PC-3 (cell line): Measurements from ENCODE around the gene ZCCHC14. TPM values are rescaled to one million over a fixed set of nuclear protein-coding genes. Genes with fewer than 3 reads are reported as not detected.

Experiments used
- ATAC-seq: fragments of 200-7000 bp; cut with Tn5 transposase; 2 replicates; pipeline ENCODE4 v1.9.1; 2020; ENCODE audit warnings: mild to moderate bottlenecking, moderate library complexity
- BruUV-seq: library from RNA; stranded (reverse); fragments of 400-500 nt; replicated peaks from 2 replicates; lab custom pipeline; 2021; lab: Mats Ljungman, UMichigan
- CTCF ChIA-PET: fragments of 300-600 bp; sonication (Branson Sonifier 250); formaldehyde crosslinking; loops from one replicate; lab custom pipeline; 2022; ENCODE audit warnings: antibody characterized with exemption; lab: Charles Lee
- POLR2A ChIA-PET: fragments of 300-600 bp; sonication (Branson Sonifier 250); formaldehyde crosslinking; loops from one replicate; lab custom pipeline; 2022; ENCODE audit warnings: antibody characterized with exemption; ENCODE audit not compliant: unreplicated experiment; lab: Charles Lee
- DNase-seq: peaks from one replicate; pipeline ENCODE4 v3.0.0-alpha.2; 2015
- H2AFZ ChIP-seq: fragments of 300-600 bp; sonication (generic); 2 replicates; pipeline ENCODE4 v1.6.0; 2016; ENCODE audit warnings: antibody characterized with exemption, low read length
- H3F3A ChIP-seq: fragments of 300-600 bp; sonication (generic); one replicate; pipeline ENCODE4 v1.6.0; 2017; ENCODE audit warnings: antibody characterized with exemption, low read length, control low read depth, mild to moderate bottlenecking; ENCODE audit not compliant: unreplicated experiment
- H3K27ac ChIP-seq: fragments of 300-600 bp; sonication (generic); 2 replicates; pipeline ENCODE4 v1.5.1; 2016; ENCODE audit warnings: mild to moderate bottlenecking, low read length
- H3K27me3 ChIP-seq: fragments of 300-600 bp; sonication (generic); 2 replicates; pipeline ENCODE4 v1.6.1; 2016; ENCODE audit warnings: low read length, mixed read lengths
- H3K36me3 ChIP-seq: fragments of 300-600 bp; sonication (generic); 2 replicates; pipeline ENCODE4 v1.6.1; 2016; ENCODE audit warnings: low read depth, mixed run types, low read length, mixed read lengths
- H3K4me1 ChIP-seq: fragments of 300-600 bp; sonication (generic); 2 replicates; pipeline ENCODE4 v1.5.1; 2016; ENCODE audit warnings: low read length; ENCODE audit not compliant: insufficient read depth
- H3K4me2 ChIP-seq: fragments of 300-600 bp; sonication (generic); 2 replicates; pipeline ENCODE4 v1.6.0; 2016; ENCODE audit warnings: low read length
- H3K4me3 ChIP-seq: fragments of 300-600 bp; sonication (generic); 2 replicates; pipeline ENCODE4 v1.5.1; 2016; ENCODE audit warnings: mild to moderate bottlenecking, low read length, mixed read lengths
- H3K79me2 ChIP-seq: fragments of 300-600 bp; sonication (generic); 2 replicates; pipeline ENCODE4 v1.6.1; 2017; ENCODE audit warnings: low read length, mixed read lengths
- H3K9ac ChIP-seq: fragments of 300-600 bp; sonication (generic); 2 replicates; pipeline ENCODE4 v1.6.0; 2016; ENCODE audit warnings: mild to moderate bottlenecking, low read length
- H3K9me2 ChIP-seq: fragments of 300-600 bp; sonication (generic); replicated peaks from 2 replicates; pipeline ENCODE4 v1.6.1; 2016; ENCODE audit warnings: mixed run types, low read length, mixed read lengths
- H3K9me3 ChIP-seq: fragments of 300-600 bp; sonication (generic); 2 replicates; pipeline ENCODE4 v1.6.1; 2016; ENCODE audit warnings: low read length, mixed read lengths
- H4K20me1 ChIP-seq: fragments of 300-600 bp; sonication (generic); 2 replicates; pipeline ENCODE4 v1.6.1; 2016; ENCODE audit warnings: low read length, mixed read lengths
- CTCF ChIP-seq: fragments of 300-600 bp; sonication (generic); conservative IDR thresholded peaks from 2 replicates; pipeline ENCODE4 v1.5.1; 2017; ENCODE audit warnings: antibody characterized with exemption, low read depth, mild to moderate bottlenecking, low read length
- EZH2 ChIP-seq: fragments of 300-600 bp; sonication (generic); IDR thresholded peaks from one replicate; pipeline ENCODE4 v1.6.1; 2017; ENCODE audit warnings: antibody characterized with exemption, mild to moderate bottlenecking, low read length; ENCODE audit not compliant: unreplicated experiment
- EZH2phosphoT487 ChIP-seq: fragments of 300-600 bp; sonication (generic); IDR thresholded peaks from 2 replicates; pipeline ENCODE4 v1.6.1; 2018; ENCODE audit warnings: mild to moderate bottlenecking, antibody characterized with exemption, low read length, borderline replicate concordance
- intact Hi-C: fragments of 100-400 bp; cut with micrococcal nuclease; formaldehyde crosslinking; loops from 2 replicates; pipeline ENCODE4 v1.9.0; 2023
- total RNA-seq: library from RNA; depleted of rRNA; stranded (reverse); fragments of >200 nt; gene quantifications from 2 replicates; pipeline ENCODE4 v1.2.3, GENCODE V29; 2014

ZCCHC14 gene
- total RNA-seq, 1 experiment from 2014 or later = 5.3 TPM

DNA sequence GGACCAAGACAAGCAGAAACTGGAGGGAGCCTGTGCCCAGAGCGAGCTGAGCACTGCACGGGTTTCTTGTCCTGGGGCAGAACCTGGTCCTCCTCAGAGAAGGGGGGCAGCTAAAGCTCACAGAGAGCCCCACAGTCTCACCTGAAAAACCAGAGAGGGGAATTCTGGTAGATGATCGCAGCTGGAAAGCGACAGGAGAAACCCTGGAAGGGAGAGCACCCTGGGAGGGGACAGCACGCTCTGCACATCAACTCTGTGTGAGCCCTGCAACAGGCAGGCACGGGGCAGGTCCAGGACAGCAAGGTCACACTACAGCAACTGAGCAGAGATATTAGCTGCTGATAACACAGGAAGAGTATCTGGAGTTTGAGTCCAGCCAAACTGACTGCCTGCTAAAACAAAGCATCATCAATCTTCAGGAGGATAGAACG lies 18.2 kb downstream of the ZCCHC14 start:
- Histone ChIP-seq H3K79me2 (peaks cover 76% of the 10 kb centered on the region), H4K20me1 (no peaks in the 10 kb centered on the region), H3K9me2 (no peaks in the 10 kb centered on the region), H2AFZ (no peak overlapping the region), H3K4me3 (no peak overlapping the region), H3K4me2 (no peak overlapping the region), H3K27ac (no peak overlapping the region), H3K9ac (no peak overlapping the region), H3K4me1 (no peaks in the 10 kb centered on the region), H3K36me3 (no peaks in the 10 kb centered on the region), H3K27me3 (no peaks in the 10 kb centered on the region), H3K9me3 (no peaks in the 10 kb centered on the region), H3F3A (no peaks in the 10 kb centered on the region)
- CTCF ChIA-PET = no interaction called here
- POLR2A ChIA-PET = no interaction called here
- no TSS peak for BruUV-seq
- intact Hi-C loops = no loop called here
- DNase-seq (no peak), ATAC-seq (no peak)
- no peak for TF ChIP-seq EZH2phosphoT487
- TF ChIP-seq CTCF = no peak
- TF ChIP-seq EZH2 = no peak

GRCh38 chr16:87474017-87474416 lies 18.8 kb downstream of the ZCCHC14 start:
- DNase-seq = no peak
- no peak overlapping the region for H3K9ac ChIP-seq
- TF ChIP-seq EZH2phosphoT487 (no peak), EZH2 (no peak), CTCF (no peak)
- no peak overlapping the region for H2AFZ ChIP-seq
- H3K27me3 ChIP-seq = no peaks in the 10 kb centered on the region
- ATAC-seq = no peak
- no peaks in the 10 kb centered on the region for H3F3A ChIP-seq
- H3K9me3 ChIP-seq = no peaks in the 10 kb centered on the region
- H3K4me3 ChIP-seq = no peak overlapping the region
- no TSS peak for BruUV-seq
- POLR2A ChIA-PET = no interaction called here
- intact Hi-C loops = no loop called here
- H3K4me1 ChIP-seq = no peaks in the 10 kb centered on the region
- CTCF ChIA-PET = no interaction called here
- H3K9me2 ChIP-seq = no peaks in the 10 kb centered on the region
- no peak overlapping the region for H3K27ac ChIP-seq
- H3K79me2 ChIP-seq = peaks cover 75% of the 10 kb centered on the region
- H4K20me1 ChIP-seq = no peaks in the 10 kb centered on the region
- H3K36me3 ChIP-seq = no peaks in the 10 kb centered on the region
- no peak overlapping the region for H3K4me2 ChIP-seq

- no peak overlapping the region for H3K4me2 ChIP-seq
- H3K4me1 ChIP-seq = no peaks in the 10 kb centered on the region
- H3K9me3 ChIP-seq = no peaks in the 10 kb centered on the region
- DNase-seq = no peak
- BruUV-seq = no TSS peak
- no peaks in the 10 kb centered on the region for H3K36me3 ChIP-seq
- H3K9me2 ChIP-seq = no peaks in the 10 kb centered on the region
- H3K4me3 ChIP-seq = no peak overlapping the region
- H3K9ac ChIP-seq = no peak overlapping the region
- H3F3A ChIP-seq = no peaks in the 10 kb centered on the region
- H2AFZ ChIP-seq = no peak overlapping the region
- peaks cover 81% of the 10 kb centered on the region for H3K79me2 ChIP-seq
- no peak for ATAC-seq
- CTCF ChIA-PET = no interaction called here
- POLR2A ChIA-PET = interaction anchor here (0.6 kb wide), 1 partner anchor 8 kb away, joined by 5 read pairs; no protein-coding TSS in a partner anchor
- no peaks in the 10 kb centered on the region for H4K20me1 ChIP-seq
- H3K27ac ChIP-seq = no peak overlapping the region
- no peak for TF ChIP-seq CTCF
- TF ChIP-seq EZH2 = no peak
- TF ChIP-seq EZH2phosphoT487 = no peak
- H3K27me3 ChIP-seq = no peaks in the 10 kb centered on the region
- intact Hi-C loops = no loop called here
Measured at GRCh38 chr16:87472935-87473334, 19.9 kb downstream of the ZCCHC14 start.
